ENCODE results near the gene S100P. TPM values are rescaled to one million over a fixed set of nuclear protein-coding genes. Genes with fewer than 3 reads are reported as not detected.

S100P gene
- polyA plus RNA-seq (2011; rRNA removed): 0.06 and 0.07 TPM in 2 replicates
- polyA minus RNA-seq (2011; rRNA and poly(A)+ RNA removed): not detected in 2 replicates

DNA sequence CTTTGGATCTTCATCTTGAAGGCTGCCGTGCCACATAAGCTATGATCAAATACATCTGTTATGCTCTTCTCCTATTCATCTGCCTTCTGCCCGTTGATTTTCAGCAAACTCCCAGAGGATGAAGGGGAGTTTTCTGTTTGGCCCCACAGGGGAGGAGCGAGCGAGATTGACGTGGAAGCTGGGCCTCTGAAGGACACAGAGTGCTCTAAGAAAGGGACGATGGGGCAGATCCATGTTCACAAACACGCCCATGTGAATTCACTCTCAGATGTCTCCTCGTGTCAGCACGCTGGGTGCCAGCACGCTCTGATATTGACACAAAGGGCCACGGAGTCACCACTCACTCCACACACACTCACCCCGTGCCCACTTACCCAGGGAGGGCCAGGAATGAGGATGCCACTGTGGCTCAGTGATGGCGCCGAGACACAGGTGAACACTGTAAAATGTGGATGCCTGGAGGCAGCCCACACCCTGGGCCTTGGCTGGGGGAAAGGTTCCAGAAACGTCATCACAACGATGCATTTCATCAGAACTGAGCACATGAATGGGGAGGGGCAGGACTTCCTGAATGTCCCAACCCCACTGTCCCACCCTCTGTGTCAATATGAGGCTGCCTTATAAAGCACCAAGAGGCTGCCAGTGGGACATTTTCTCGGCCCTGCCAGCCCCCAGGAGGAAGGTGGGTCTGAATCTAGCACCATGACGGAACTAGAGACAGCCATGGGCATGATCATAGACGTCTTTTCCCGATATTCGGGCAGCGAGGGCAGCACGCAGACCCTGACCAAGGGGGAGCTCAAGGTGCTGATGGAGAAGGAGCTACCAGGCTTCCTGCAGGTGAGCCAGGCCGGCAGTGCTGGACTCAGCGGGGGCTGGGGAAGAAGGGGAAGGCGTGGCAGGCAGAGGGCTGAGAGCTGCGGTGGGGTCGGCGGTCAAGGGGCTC is at the start of gene S100P:
Gene S100P (plus strand): TSS at position 648 of the 946 bp plus-strand sequence. CDS start 55 bp downstream, at position 703.
- POLR2A ChIA-PET: no interaction called here
- no peaks in the 10 kb centered on the region; the same call in 1 of the 2 replicates for H3K36me3 ChIP-seq (ENCODE audit: control insufficient read depth, insufficient read depth, low read length)
- H3K4me3 ChIP-seq (ENCODE audit: low read depth, low read length): no peak within 1 kb of the TSS
- CTCF ChIA-PET: interaction anchor here (1.0 kb wide), 1 partner anchor 22 kb away, joined by 3 read pairs; the partner anchor contains the start of gene BLOC1S4
- H3K27me3 ChIP-seq (ENCODE audit: control insufficient read depth, insufficient read depth, low read length): no peaks in the 10 kb centered on the region
- TF ChIP-seq, protein P1, sequence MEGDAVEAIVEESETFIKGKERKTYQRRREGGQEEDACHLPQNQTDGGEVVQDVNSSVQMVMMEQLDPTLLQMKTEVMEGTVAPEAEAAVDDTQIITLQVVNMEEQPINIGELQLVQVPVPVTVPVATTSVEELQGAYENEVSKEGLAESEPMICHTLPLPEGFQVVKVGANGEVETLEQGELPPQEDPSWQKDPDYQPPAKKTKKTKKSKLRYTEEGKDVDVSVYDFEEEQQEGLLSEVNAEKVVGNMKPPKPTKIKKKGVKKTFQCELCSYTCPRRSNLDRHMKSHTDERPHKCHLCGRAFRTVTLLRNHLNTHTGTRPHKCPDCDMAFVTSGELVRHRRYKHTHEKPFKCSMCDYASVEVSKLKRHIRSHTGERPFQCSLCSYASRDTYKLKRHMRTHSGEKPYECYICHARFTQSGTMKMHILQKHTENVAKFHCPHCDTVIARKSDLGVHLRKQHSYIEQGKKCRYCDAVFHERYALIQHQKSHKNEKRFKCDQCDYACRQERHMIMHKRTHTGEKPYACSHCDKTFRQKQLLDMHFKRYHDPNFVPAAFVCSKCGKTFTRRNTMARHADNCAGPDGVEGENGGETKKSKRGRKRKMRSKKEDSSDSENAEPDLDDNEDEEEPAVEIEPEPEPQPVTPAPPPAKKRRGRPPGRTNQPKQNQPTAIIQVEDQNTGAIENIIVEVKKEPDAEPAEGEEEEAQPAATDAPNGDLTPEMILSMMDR (IDR thresholded peaks at IDR 0.05; ENCODE audit: insufficient read depth, low read depth, low read length): no peak
- no peak for DNase-seq (ENCODE audit: low read depth)

DNA sequence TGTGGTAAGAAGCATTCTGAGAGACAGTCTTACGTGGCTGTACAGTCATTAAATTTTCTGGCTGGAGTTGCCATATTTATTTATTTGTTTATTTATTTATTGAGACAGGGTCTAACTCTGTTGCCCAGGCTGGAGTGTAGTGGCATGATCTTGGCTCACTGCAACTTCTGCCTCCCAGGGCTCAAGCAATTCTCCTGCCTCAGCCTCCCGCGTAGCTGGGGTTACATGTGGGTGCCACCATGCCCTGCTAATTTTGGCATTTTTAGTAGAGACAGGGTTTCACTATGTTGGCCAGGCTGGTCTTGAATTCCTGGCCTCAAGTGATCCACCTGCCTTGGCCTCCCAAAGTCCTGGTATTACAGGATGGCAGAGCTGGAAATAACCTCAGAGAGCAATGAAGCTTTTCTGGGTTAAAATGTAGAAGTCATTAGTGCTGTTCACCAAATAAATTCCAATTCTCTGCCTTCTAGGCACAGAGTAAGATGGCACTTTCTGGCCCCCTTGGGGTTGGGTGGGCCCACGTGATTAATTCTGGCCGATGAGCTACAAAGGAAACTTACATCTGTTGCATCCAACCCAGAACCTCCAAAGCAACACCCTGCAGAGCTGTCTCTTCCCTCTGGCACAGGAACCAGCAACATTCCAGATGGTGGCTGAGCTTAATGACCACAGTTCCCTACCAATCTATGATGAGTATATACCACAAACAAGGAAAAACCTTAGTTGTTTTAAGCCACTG is 48.7 kb upstream of the S100P start:
- H3K36me3 ChIP-seq (ENCODE audit: control insufficient read depth, insufficient read depth, low read length): 0 out of 2 replicates have a peak, but pooled peaks cover 4% of the 10 kb centered on the region
- no peak overlapping the region for H3K4me3 ChIP-seq (ENCODE audit: low read depth, low read length)
- ChIA-PET CTCF (interaction anchor here (1.0 kb wide), 1 partner anchor 36 kb away, joined by 3 read pairs; no protein-coding TSS in a partner anchor), POLR2A (no interaction called here)
- TF ChIP-seq, protein P1 (IDR thresholded peaks at IDR 0.05; ENCODE audit: insufficient read depth, low read depth, low read length): no peak
- H3K27me3 ChIP-seq (ENCODE audit: control insufficient read depth, insufficient read depth, low read length): peaks cover 3% of the 10 kb centered on the region
- no peak for DNase-seq (ENCODE audit: low read depth)

DNA sequence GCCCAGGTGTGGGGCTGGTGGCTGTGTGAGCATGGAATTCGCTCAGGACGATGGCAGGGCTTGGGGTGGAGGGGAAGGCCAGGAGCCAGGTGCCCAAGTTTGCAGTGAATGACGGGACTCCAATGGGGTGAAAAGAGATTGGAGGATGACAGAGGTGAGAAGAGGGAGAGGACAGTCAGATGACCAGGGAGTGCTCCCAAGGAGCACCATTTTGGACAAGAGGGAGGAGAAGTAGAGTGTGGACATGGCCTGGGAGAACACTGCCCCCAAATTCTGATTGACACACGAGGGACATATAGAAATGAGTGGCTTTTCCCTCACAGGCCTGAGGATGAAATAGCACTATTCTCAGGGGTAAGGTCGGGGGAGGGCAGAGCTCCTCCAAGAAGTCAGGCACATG is 46.5 kb upstream of the S100P start:
- peaks cover 3% of the 10 kb centered on the region for H3K27me3 ChIP-seq (ENCODE audit: control insufficient read depth, insufficient read depth, low read length)
- TF ChIP-seq, protein P1 (IDR thresholded peaks at IDR 0.05; ENCODE audit: insufficient read depth, low read depth, low read length): no peak
- H3K4me3 ChIP-seq (ENCODE audit: low read depth, low read length): no peak overlapping the region
- no peak for DNase-seq (ENCODE audit: low read depth)
- 0 out of 2 replicates have a peak, but pooled peaks cover 4% of the 10 kb centered on the region for H3K36me3 ChIP-seq (ENCODE audit: control insufficient read depth, insufficient read depth, low read length)
- CTCF ChIA-PET: interaction anchor here (1.0 to 1.2 kb wide), 2 partner anchors 9 to 16 kb away, joined by 3 to 5 read pairs; no protein-coding TSS in a partner anchor
- POLR2A ChIA-PET: no interaction called here

- H3K27me3 ChIP-seq (ENCODE audit: control insufficient read depth, insufficient read depth, low read length): peaks cover 3% of the 10 kb centered on the region
- H3K36me3 ChIP-seq (ENCODE audit: control insufficient read depth, insufficient read depth, low read length): 0 out of 2 replicates have a peak, but pooled peaks cover 4% of the 10 kb centered on the region
- CTCF ChIA-PET: interaction anchor here (1.0 to 1.2 kb wide), 2 partner anchors 8 to 16 kb away, joined by 3 to 5 read pairs; no protein-coding TSS in a partner anchor
- no peak for DNase-seq (ENCODE audit: low read depth)
- TF ChIP-seq, protein P1 (IDR thresholded peaks at IDR 0.05; ENCODE audit: insufficient read depth, low read depth, low read length): no peak
- POLR2A ChIA-PET: no interaction called here
- no peak overlapping the region for H3K4me3 ChIP-seq (ENCODE audit: low read depth, low read length)
Observed at GRCh38 chr4:6647582-6648230, 46.0 kb upstream of the S100P start.
